ENCODE measurements around the gene CELA3B.
A peak's percentile ranks its signal among the peaks of the same experiment; 100 is the strongest.
"Not testable (repeated sequence)": the region's sequence is repeated elsewhere in the genome, so short reads cannot be mapped to it uniquely, and the experiment has no call there.

Gene CELA3B

GRCh38 chr1:22001409-22001808, 24.6 kb downstream of the CELA3B start, which contains the start of gene CELA3A:
CELA3A (plus strand) TSS chr1:22001657; CDS start chr1:22001675, 18 bp downstream.
- TF ChIP-seq CTCF (conservative IDR thresholded peaks at IDR 0.05; ENCODE audit: control insufficient read depth, insufficient read depth, low read depth, low read length) = no peak
- no peak for DNase-seq (ENCODE audit: low read depth)

DNA sequence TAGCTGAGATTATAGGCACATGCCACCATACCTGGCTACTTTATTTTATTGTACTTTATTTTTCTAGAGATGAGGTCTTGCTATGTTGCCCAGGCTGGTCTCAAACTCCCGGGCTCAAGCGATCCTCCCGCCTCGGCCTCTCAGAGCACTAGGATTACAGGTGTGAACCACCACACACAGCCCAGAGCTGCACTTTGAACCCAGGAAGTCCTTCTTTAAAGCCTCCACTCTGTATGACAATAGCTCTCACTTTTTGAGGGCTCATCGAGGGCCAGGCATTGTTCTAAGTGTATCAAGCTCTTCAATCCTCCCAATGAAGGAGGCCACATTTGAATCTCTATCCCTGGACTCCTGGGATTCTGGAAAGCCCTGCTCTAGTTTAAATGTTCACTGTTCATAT, 25.6 kb downstream of the CELA3B start:
- H3K4me3 ChIP-seq (ENCODE audit: control insufficient read depth, low read depth, low read length); DNase-seq (ENCODE audit: low read depth): not testable (repeated sequence)

More at GRCh38 chr1:22001409-22001808, 24.6 kb downstream of the CELA3B start, which contains the start of gene CELA3A:
- no peak within 1 kb of the TSS for H3K4me3 ChIP-seq (ENCODE audit: control insufficient read depth, low read depth, low read length)

- not testable (repeated sequence) for DNase-seq (ENCODE audit: low read depth); H3K4me3 ChIP-seq (ENCODE audit: control insufficient read depth, low read depth, low read length)
Observed at GRCh38 chr1:22002875-22003274, 26.1 kb downstream of the CELA3B start.

DNA sequence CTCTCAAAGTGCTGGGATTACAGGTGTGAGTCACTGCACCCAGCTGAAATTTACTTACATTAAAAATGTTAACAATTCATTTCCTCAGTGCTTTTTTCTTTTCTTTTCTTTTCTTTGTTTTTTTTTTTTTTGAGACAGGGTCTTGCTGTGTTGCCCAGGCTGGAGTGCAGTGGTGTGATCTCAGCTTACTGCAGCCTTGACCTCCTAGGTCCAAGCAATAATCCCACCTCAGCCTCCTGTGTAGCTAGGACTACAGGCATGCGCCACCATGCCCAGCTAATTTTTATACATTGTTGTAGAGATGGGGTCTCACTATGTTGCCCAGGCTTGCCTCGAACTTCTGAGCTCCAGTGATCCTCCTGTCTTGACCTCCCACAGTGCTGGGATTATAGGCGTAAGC, 27.1 kb downstream of the CELA3B start:
- DNase-seq (ENCODE audit: low read depth); H3K4me3 ChIP-seq (ENCODE audit: control insufficient read depth, low read depth, low read length): not testable (repeated sequence)

GRCh38 chr1:22005261-22006149, 28.7 kb downstream of the CELA3B start:
- DNase-seq (ENCODE audit: low read depth) = peak; percentile 38
- peak; percentile 34 for TF ChIP-seq CTCF (conservative IDR thresholded peaks at IDR 0.05; ENCODE audit: control insufficient read depth, insufficient read depth, low read depth, low read length)
- H3K4me3 ChIP-seq (ENCODE audit: control insufficient read depth, low read depth, low read length) = not testable (repeated sequence)

- H3K4me3 ChIP-seq (ENCODE audit: control insufficient read depth, low read depth, low read length); DNase-seq (ENCODE audit: low read depth): not testable (repeated sequence)
Observed at GRCh38 chr1:22006736-22007135, 29.9 kb downstream of the CELA3B start.

- not testable (repeated sequence) for H3K4me3 ChIP-seq (ENCODE audit: control insufficient read depth, low read depth, low read length); DNase-seq (ENCODE audit: low read depth)
Observed at GRCh38 chr1:22007262-22007661, 30.4 kb downstream of the CELA3B start.

- not testable (repeated sequence) for H3K4me3 ChIP-seq (ENCODE audit: control insufficient read depth, low read depth, low read length); DNase-seq (ENCODE audit: low read depth)
Observed at GRCh38 chr1:22009566-22009965, 32.7 kb downstream of the CELA3B start.

- not testable (repeated sequence) for DNase-seq (ENCODE audit: low read depth); H3K4me3 ChIP-seq (ENCODE audit: control insufficient read depth, low read depth, low read length)
Observed at GRCh38 chr1:22012752-22013151, 35.9 kb downstream of the CELA3B start.

GRCh38 chr1:22014575-22015206, 37.9 kb downstream of the CELA3B start:
- H3K4me3 ChIP-seq (ENCODE audit: control insufficient read depth, low read depth, low read length); DNase-seq (ENCODE audit: low read depth): not testable (repeated sequence)
